ENCODE measurements around the gene MYO7B. TPM values are rescaled to one million over a fixed set of nuclear protein-coding genes. Genes with fewer than 3 reads are reported as not detected.

Gene MYO7B
- total RNA-seq, 1 experiment from 2014 or later = 28.0 TPM

DNA sequence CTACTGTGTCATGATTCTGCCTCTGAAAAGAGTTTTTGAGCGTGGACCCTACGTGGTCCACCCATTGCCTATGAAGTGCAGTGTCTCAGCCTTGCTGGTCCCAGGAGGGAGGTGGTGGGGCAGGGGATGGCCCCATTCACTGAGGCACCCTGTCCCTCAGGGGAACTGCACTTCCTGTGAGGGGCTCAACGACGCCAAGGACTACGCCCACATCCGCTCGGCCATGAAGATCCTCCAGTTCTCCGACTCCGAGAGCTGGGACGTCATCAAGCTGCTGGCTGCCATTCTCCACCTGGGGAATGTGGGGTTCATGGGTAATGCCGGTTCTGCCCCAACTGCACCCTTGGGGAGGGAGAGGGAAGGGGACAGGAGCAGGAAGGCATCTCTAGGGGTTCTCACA, 42.5 kb downstream of the MYO7B start:
- H3K4me1 ChIP-seq (ENCODE audit: insufficient read depth, low read length) = peaks cover 4% of the 10 kb centered on the region; the same call in 1 of the 2 replicates
- TF ChIP-seq EZH2phosphoT487 (IDR thresholded peaks at IDR 0.05; ENCODE audit: borderline replicate concordance, low read length) (no peak), EZH2 (IDR thresholded peaks at IDR 0.05; ENCODE audit: low read length, unreplicated experiment) (no peak)
- TF ChIP-seq, protein P1, sequence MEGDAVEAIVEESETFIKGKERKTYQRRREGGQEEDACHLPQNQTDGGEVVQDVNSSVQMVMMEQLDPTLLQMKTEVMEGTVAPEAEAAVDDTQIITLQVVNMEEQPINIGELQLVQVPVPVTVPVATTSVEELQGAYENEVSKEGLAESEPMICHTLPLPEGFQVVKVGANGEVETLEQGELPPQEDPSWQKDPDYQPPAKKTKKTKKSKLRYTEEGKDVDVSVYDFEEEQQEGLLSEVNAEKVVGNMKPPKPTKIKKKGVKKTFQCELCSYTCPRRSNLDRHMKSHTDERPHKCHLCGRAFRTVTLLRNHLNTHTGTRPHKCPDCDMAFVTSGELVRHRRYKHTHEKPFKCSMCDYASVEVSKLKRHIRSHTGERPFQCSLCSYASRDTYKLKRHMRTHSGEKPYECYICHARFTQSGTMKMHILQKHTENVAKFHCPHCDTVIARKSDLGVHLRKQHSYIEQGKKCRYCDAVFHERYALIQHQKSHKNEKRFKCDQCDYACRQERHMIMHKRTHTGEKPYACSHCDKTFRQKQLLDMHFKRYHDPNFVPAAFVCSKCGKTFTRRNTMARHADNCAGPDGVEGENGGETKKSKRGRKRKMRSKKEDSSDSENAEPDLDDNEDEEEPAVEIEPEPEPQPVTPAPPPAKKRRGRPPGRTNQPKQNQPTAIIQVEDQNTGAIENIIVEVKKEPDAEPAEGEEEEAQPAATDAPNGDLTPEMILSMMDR (conservative IDR thresholded peaks at IDR 0.05; ENCODE audit: low read depth, low read length) = no peak
- H3K9ac ChIP-seq (ENCODE audit: low read length) = no peak overlapping the region
- no peak for ATAC-seq
- no peaks in the 10 kb centered on the region for H3K9me3 ChIP-seq (ENCODE audit: low read length)
- no peak for DNase-seq
- no peaks in the 10 kb centered on the region for H3K9me2 ChIP-seq (replicated peaks; ENCODE audit: low read length)
- POLR2A ChIA-PET (ENCODE audit: unreplicated experiment) = no interaction called here
- no peak overlapping the region for H3K27ac ChIP-seq (ENCODE audit: low read length)
- BruUV-seq (replicated peaks) = no TSS peak
- H3F3A ChIP-seq (ENCODE audit: low read length, unreplicated experiment) = no peaks in the 10 kb centered on the region
- no peak overlapping the region for H3K4me3 ChIP-seq (ENCODE audit: low read length)
- no peaks in the 10 kb centered on the region for H3K27me3 ChIP-seq (ENCODE audit: low read length)
- no peaks in the 10 kb centered on the region for H4K20me1 ChIP-seq (ENCODE audit: low read length)
- CTCF ChIA-PET = no interaction called here
- H3K36me3 ChIP-seq (ENCODE audit: low read depth, low read length) = no peaks in the 10 kb centered on the region
- no peak overlapping the region for H2AFZ ChIP-seq (ENCODE audit: low read length)
- H3K4me2 ChIP-seq (ENCODE audit: low read length) = no peak overlapping the region
- intact Hi-C loops (cut with micrococcal nuclease) = no loop called here
- H3K79me2 ChIP-seq (ENCODE audit: low read length) = no peaks in the 10 kb centered on the region

DNA sequence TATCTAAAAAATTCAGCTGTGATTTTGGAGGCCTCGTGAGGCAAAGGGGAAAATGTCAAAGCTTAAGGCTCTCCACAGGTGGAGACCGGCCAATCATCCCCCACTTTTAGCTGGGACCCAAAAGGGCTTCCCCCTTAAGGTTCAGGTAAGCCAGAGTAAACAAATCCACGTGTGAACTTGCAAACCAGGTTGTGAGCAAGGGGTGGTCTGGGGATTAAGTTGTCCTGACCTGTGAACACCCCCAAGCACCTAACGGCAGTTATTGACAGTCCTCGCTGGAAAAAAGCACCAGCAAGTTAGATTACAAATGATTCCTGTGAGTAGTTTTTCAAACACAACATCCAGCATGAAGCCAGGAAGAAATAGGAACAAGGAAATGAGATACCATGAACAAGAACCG, 42.9 kb downstream of the MYO7B start:
- no peak for TF ChIP-seq EZH2 (IDR thresholded peaks at IDR 0.05; ENCODE audit: low read length, unreplicated experiment)
- TF ChIP-seq EZH2phosphoT487 (IDR thresholded peaks at IDR 0.05; ENCODE audit: borderline replicate concordance, low read length) = no peak
- TF ChIP-seq, protein P1 (conservative IDR thresholded peaks at IDR 0.05; ENCODE audit: low read depth, low read length) = no peak
- no peaks in the 10 kb centered on the region for H3K9me3 ChIP-seq (ENCODE audit: low read length)
- H3K9ac ChIP-seq (ENCODE audit: low read length) = no peak overlapping the region
- H3K4me2 ChIP-seq (ENCODE audit: low read length) = no peak overlapping the region
- no peaks in the 10 kb centered on the region for H3K36me3 ChIP-seq (ENCODE audit: low read depth, low read length)
- no TSS peak for BruUV-seq (replicated peaks)
- ATAC-seq (no peak), DNase-seq (no peak)
- no peak overlapping the region for H3K27ac ChIP-seq (ENCODE audit: low read length)
- H3K4me1 ChIP-seq (ENCODE audit: insufficient read depth, low read length) = peaks cover 4% of the 10 kb centered on the region; the same call in 1 of the 2 replicates
- H3K9me2 ChIP-seq (replicated peaks; ENCODE audit: low read length) = no peaks in the 10 kb centered on the region
- no peaks in the 10 kb centered on the region for H3K27me3 ChIP-seq (ENCODE audit: low read length)
- no peak overlapping the region for H3K4me3 ChIP-seq (ENCODE audit: low read length)
- H3F3A ChIP-seq (ENCODE audit: low read length, unreplicated experiment) = no peaks in the 10 kb centered on the region
- POLR2A ChIA-PET (ENCODE audit: unreplicated experiment) = no interaction called here
- intact Hi-C loops (cut with micrococcal nuclease) = no loop called here
- CTCF ChIA-PET = no interaction called here
- no peak overlapping the region for H2AFZ ChIP-seq (ENCODE audit: low read length)
- no peaks in the 10 kb centered on the region for H4K20me1 ChIP-seq (ENCODE audit: low read length)
- H3K79me2 ChIP-seq (ENCODE audit: low read length) = no peaks in the 10 kb centered on the region

DNA sequence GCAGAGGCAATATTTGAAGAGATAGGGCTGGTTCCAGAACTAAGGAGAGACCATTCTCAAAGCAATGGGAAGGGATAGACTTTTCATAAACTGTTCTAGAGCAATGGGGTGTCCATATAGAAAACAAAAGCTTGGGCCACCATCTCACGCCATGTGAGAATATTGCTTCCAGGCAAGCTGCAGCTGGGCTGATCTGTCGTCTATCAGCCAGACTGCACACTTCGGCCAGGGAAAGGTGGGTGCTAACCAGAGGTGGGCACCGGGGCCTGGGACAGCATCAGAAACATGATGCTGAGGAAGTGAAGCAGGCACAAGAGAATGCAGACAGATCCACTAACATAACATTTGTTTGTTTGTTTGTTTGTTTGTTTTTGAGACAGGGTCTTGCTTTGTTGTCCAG, 43.7 kb downstream of the MYO7B start:
- intact Hi-C loops (cut with micrococcal nuclease) = no loop called here
- Histone ChIP-seq H4K20me1 (ENCODE audit: low read length) (no peaks in the 10 kb centered on the region), H3K9me3 (ENCODE audit: low read length) (no peaks in the 10 kb centered on the region), H3K36me3 (ENCODE audit: low read depth, low read length) (no peaks in the 10 kb centered on the region), H3K27ac (ENCODE audit: low read length) (no peak overlapping the region), H3K4me2 (ENCODE audit: low read length) (no peak overlapping the region), H3K79me2 (ENCODE audit: low read length) (no peaks in the 10 kb centered on the region), H3K9ac (ENCODE audit: low read length) (no peak overlapping the region), H3K4me3 (ENCODE audit: low read length) (no peak overlapping the region), H2AFZ (ENCODE audit: low read length) (no peak overlapping the region), H3F3A (ENCODE audit: low read length, unreplicated experiment) (no peaks in the 10 kb centered on the region), H3K27me3 (ENCODE audit: low read length) (no peaks in the 10 kb centered on the region), H3K9me2 (replicated peaks; ENCODE audit: low read length) (no peaks in the 10 kb centered on the region), H3K4me1 (ENCODE audit: insufficient read depth, low read length) (peaks cover 4% of the 10 kb centered on the region; the same call in 1 of the 2 replicates)
- CTCF ChIA-PET = no interaction called here
- no peak for DNase-seq
- BruUV-seq (replicated peaks) = no TSS peak
- no peak for ATAC-seq
- no peak for TF ChIP-seq EZH2 (IDR thresholded peaks at IDR 0.05; ENCODE audit: low read length, unreplicated experiment)
- TF ChIP-seq EZH2phosphoT487 (IDR thresholded peaks at IDR 0.05; ENCODE audit: borderline replicate concordance, low read length) = no peak
- TF ChIP-seq, protein P1 (conservative IDR thresholded peaks at IDR 0.05; ENCODE audit: low read depth, low read length) = no peak
- POLR2A ChIA-PET (ENCODE audit: unreplicated experiment) = no interaction called here
